NCI-H2107 treated with DMSO at 0.1 percent for 48 hours (cell line): Measurements from ENCODE around the gene DNM2.

Source experiments
- DNase-seq: peaks from one replicate; lab custom pipeline; 2025; ENCODE audit not compliant: unreplicated experiment; lab: John Stamatoyannopoulos, UW

Gene DNM2

GRCh38 chr19:10811391-10812111 is 93.7 kb downstream of the DNM2 start:
- DNase-seq, result no peak

GRCh38 chr19:10812196-10812595 is 94.3 kb downstream of the DNM2 start:
- DNase-seq, result no peak

GRCh38 chr19:10812902-10813404 is 95.1 kb downstream of the DNM2 start:
- no peak for DNase-seq

- no peak for DNase-seq
Measured at GRCh38 chr19:10815007-10815536, 97.2 kb downstream of the DNM2 start.

- DNase-seq, result no peak
Measured at GRCh38 chr19:10815969-10816644, 98.2 kb downstream of the DNM2 start.

- no peak for DNase-seq
Measured at GRCh38 chr19:10816691-10817090, 98.8 kb downstream of the DNM2 start.

GRCh38 chr19:10817291-10818038 is 99.6 kb downstream of the DNM2 start:
- no peak for DNase-seq

- no peak for DNase-seq
Measured at GRCh38 chr19:10818301-10819123, 100.6 kb downstream of the DNM2 start.

- no peak for DNase-seq
Measured at GRCh38 chr19:10819124-10820060, 101.5 kb downstream of the DNM2 start.

- DNase-seq, result no peak
Measured at GRCh38 chr19:10820173-10820572, 102.3 kb downstream of the DNM2 start.

- no peak for DNase-seq
Measured at GRCh38 chr19:10823690-10824089, 105.8 kb downstream of the DNM2 start.

- DNase-seq, result no peak
Measured at GRCh38 chr19:10826231-10826630, 108.4 kb downstream of the DNM2 start.

- DNase-seq, result no peak
Measured at GRCh38 chr19:10826846-10827245, 109.0 kb downstream of the DNM2 start.

GRCh38 chr19:10828981-10829821 is 111.3 kb downstream of the DNM2 start:
- no peak for DNase-seq

- DNase-seq, result no peak
Measured at GRCh38 chr19:10829967-10830366, 112.1 kb downstream of the DNM2 start.

- no peak for DNase-seq
Measured at GRCh38 chr19:10830370-10830769, 112.5 kb downstream of the DNM2 start.

- DNase-seq, result no peak
Measured at GRCh38 chr19:10830931-10831779, 113.3 kb downstream of the DNM2 start.
